ENCODE measurements around the gene AP3D1. TPM values are rescaled to one million over a fixed set of nuclear protein-coding genes. Genes with fewer than 3 reads are reported as not detected.

Gene AP3D1
- total RNA-seq, 1 donor from 2014 or later = 109 TPM

DNA sequence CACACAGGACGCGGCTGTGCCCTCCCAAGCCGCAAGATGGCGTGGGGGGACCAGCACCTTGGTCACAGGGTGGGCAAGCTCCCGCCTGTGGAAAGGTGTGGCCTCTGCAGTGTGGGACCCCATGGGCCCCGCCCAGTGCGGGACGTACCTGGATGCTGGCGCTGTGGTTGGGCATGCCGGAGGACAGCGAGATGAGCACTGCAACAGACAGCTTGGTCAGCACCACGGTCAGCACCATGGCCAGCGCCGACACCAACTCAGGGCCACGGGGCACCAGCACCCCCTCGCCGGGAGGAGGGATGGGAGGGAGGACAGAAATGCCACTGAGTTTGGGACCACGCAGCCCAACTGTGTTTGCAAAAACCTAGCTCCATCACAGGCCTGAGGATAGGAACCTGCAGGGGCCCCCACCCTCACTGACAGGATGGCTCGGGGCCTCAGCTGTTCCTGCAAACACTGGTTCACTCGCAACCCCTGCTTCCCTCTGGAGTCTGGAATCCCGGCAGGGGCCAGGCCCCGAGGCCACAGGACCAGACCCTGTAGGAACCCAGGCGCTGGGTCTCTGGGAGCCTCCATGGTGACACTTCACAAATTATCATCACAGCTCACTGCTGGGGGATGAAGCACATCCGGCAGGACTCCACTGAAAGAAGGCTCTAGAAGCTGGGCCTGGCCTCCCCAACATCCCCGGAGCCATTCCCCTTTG, 27.5 kb downstream of the AP3D1 start:
- peak; percentile 19 for ATAC-seq
- Histone ChIP-seq H3K27me3 (no peaks in the 10 kb centered on the region), H3K27ac (no peak overlapping the region), H3K4me1 (no peaks in the 10 kb centered on the region), H3K4me3 (no peak overlapping the region), H3K9me3 (no peaks in the 10 kb centered on the region), H3K36me3 (peaks cover 86% of the 10 kb centered on the region)
- TF ChIP-seq, protein P1, sequence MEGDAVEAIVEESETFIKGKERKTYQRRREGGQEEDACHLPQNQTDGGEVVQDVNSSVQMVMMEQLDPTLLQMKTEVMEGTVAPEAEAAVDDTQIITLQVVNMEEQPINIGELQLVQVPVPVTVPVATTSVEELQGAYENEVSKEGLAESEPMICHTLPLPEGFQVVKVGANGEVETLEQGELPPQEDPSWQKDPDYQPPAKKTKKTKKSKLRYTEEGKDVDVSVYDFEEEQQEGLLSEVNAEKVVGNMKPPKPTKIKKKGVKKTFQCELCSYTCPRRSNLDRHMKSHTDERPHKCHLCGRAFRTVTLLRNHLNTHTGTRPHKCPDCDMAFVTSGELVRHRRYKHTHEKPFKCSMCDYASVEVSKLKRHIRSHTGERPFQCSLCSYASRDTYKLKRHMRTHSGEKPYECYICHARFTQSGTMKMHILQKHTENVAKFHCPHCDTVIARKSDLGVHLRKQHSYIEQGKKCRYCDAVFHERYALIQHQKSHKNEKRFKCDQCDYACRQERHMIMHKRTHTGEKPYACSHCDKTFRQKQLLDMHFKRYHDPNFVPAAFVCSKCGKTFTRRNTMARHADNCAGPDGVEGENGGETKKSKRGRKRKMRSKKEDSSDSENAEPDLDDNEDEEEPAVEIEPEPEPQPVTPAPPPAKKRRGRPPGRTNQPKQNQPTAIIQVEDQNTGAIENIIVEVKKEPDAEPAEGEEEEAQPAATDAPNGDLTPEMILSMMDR (IDR thresholded peaks at IDR 0.05) = no peak
- intact Hi-C loops (cut with DNase I) = no loop called here
- DNase-seq = no peak

DNA sequence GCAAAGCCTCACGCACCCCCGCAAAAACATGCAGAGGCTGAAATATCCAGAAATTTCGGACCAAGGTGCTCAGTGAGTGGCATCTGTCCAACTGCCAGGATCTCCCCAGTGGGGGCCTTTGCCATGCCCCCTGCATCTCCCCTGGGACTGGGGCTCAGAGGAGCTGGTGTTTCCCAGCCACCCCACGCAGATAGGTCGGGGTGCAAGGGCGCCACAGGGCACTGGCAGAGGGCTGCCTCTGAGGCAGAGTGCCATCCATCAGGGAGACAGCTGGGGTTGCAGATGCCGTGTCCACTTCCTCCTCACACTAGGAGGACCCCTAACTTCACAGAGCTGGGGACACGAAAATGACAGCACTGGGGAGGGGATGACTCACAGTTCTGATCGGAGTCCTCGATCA, 28.4 kb downstream of the AP3D1 start:
- Histone ChIP-seq H3K4me1 (no peaks in the 10 kb centered on the region), H3K27ac (no peak overlapping the region), H3K4me3 (no peak overlapping the region), H3K27me3 (no peaks in the 10 kb centered on the region), H3K9me3 (no peaks in the 10 kb centered on the region), H3K36me3 (peaks cover 92% of the 10 kb centered on the region)
- no peak for ATAC-seq
- TF ChIP-seq, protein P1 (IDR thresholded peaks at IDR 0.05) = no peak
- intact Hi-C loops (cut with DNase I) = no loop called here
- DNase-seq = no peak

DNA sequence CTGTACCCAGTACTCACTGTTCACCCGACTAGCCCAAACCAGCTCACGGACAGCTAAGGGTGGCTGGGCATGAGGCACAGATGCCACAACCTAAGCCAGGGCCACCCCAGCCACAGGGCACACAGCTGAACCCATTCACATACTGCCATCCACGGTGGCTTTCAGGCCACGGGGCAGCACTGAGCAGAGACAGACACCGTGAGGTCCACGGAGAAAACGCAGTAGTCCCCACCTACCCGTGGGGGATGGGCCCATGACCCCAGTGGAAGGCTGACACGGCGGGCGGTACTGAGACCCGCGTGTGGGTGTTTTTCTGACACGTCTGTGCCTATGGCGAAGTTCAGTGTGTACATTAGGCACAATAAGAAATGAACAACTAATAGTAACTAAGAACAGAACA, 29.1 kb downstream of the AP3D1 start:
- no peaks in the 10 kb centered on the region for H3K9me3 ChIP-seq
- TF ChIP-seq, protein P1 (IDR thresholded peaks at IDR 0.05) = no peak
- no peak overlapping the region for H3K27ac ChIP-seq
- ATAC-seq (no peak), DNase-seq (no peak)
- intact Hi-C loops (cut with DNase I) = no loop called here
- no peaks in the 10 kb centered on the region for H3K27me3 ChIP-seq
- no peaks in the 10 kb centered on the region for H3K4me1 ChIP-seq
- H3K36me3 ChIP-seq = peaks cover 94% of the 10 kb centered on the region
- H3K4me3 ChIP-seq = no peak overlapping the region

DNA sequence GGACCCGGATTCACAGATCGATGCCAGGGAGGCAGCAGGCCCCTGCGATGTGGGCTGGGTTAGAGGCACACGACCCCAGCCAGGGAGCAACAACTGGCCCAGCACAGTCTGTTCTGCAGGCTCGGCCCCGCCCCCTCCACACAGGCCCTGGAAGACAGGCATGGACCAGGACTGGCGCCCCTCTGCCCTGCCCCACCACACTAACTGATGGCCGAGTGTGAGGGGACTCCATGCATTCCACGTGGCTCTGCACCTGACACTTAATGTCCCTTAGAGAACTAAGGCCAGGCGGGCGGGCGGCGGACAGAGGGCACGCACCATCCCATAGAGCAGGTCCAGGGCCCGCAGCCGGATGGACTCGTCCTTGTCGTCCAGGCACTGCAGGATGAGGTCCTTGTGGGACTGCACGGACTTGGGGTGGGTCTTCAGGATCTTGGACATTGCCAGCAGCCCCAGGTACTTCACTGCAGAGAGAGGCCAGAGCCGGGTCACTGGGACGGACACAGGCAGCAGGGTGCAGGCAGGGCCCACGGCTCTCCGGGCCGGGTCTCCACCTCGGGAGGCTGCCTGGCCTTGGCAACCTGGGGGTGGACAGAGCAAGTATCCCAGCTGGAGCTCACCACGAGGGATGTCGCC, 29.8 kb downstream of the AP3D1 start:
- no peak overlapping the region for H3K27ac ChIP-seq
- TF ChIP-seq, protein P1 (IDR thresholded peaks at IDR 0.05) = no peak
- no peaks in the 10 kb centered on the region for H3K9me3 ChIP-seq
- no peaks in the 10 kb centered on the region for H3K4me1 ChIP-seq
- peaks cover 94% of the 10 kb centered on the region for H3K36me3 ChIP-seq
- H3K27me3 ChIP-seq = no peaks in the 10 kb centered on the region
- no peak overlapping the region for H3K4me3 ChIP-seq
- DNase-seq = no peak
- no peak for ATAC-seq
- intact Hi-C loops (cut with DNase I) = no loop called here

DNA sequence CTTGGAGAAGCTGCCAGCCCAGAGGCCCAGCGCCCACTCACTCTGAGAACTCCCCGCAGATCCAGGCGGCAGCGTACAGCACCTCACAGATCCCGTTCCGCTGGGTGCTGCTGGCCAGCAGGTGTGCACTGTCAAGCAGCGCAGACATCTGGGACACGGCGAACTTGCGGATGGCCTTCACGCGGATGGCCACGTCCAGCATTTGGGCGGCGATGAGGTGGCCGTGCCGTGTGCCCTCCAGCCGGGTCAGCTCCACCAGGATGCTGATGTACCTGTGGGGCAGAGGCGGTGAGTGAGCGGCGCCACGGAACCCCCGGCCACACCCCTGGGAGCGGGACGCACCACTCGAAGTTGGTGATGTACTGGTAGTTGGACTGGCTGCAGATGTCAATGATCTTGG, 30.5 kb downstream of the AP3D1 start:
- no peak for DNase-seq
- Histone ChIP-seq H3K27me3 (no peaks in the 10 kb centered on the region), H3K27ac (no peak overlapping the region), H3K4me1 (no peaks in the 10 kb centered on the region), H3K9me3 (no peaks in the 10 kb centered on the region), H3K36me3 (peaks cover 96% of the 10 kb centered on the region), H3K4me3 (no peak overlapping the region)
- TF ChIP-seq, protein P1 (IDR thresholded peaks at IDR 0.05) = no peak
- intact Hi-C loops (cut with DNase I) = no loop called here
- ATAC-seq = no peak

Measured in upper lobe of right lung (tissue), 1 donor.